Loucy (cell line): ENCODE measurements around the gene TEX35.

Source experiments
- H2AFZ ChIP-seq: fragments of 200-600 bp; sonication (generic); 2 replicates; pipeline ENCODE4 v1.6.0; 2016; ENCODE audit warnings: antibody characterized with exemption, mild to moderate bottlenecking, low read length, moderate library complexity
- H3F3A ChIP-seq: fragments of 200-600 bp; 2 replicates; pipeline ENCODE4 v1.6.0; 2016; ENCODE audit warnings: antibody characterized with exemption, low read depth, mild to moderate bottlenecking
- H3K27me3 ChIP-seq: fragments of 200-600 bp; sonication (generic); 2 replicates; pipeline ENCODE4 v1.6.1; 2014; ENCODE audit warnings: low read length, mild to moderate bottlenecking; ENCODE audit not compliant: insufficient read depth, poor library complexity, severe bottlenecking
- H3K36me3 ChIP-seq: fragments of 200-600 bp; sonication (generic); 2 replicates; pipeline ENCODE4 v1.6.1; 2016; ENCODE audit warnings: low read length; ENCODE audit not compliant: insufficient read depth
- H3K4me1 ChIP-seq: fragments of 200-600 bp; sonication (generic); 2 replicates; pipeline ENCODE4 v1.5.1; 2014; ENCODE audit warnings: low read length, mild to moderate bottlenecking; ENCODE audit not compliant: insufficient read depth, poor library complexity, severe bottlenecking
- H3K4me2 ChIP-seq: fragments of 200-600 bp; sonication (generic); 2 replicates; pipeline ENCODE4 v1.6.0; 2014; ENCODE audit warnings: antibody characterized with exemption, low read length, low read depth, mild to moderate bottlenecking; ENCODE audit not compliant: poor library complexity, severe bottlenecking
- H3K4me3 ChIP-seq: fragments of 200-600 bp; sonication (generic); 2 replicates; pipeline ENCODE4 v1.5.1; 2014; ENCODE audit warnings: low read length, mild to moderate bottlenecking, mixed read lengths; ENCODE audit not compliant: poor library complexity, severe bottlenecking
- H3K79me2 ChIP-seq: fragments of 200-600 bp; sonication (generic); 2 replicates; pipeline ENCODE4 v1.6.1; 2014; ENCODE audit warnings: low read length; ENCODE audit not compliant: insufficient read depth
- H3K9ac ChIP-seq: fragments of 200-600 bp; sonication (generic); 2 replicates; pipeline ENCODE4 v1.6.0; 2014; ENCODE audit warnings: mild to moderate bottlenecking, low read depth, low read length, moderate library complexity; ENCODE audit not compliant: poor library complexity, severe bottlenecking
- H3K9me2 ChIP-seq: fragments of 200-600 bp; sonication (generic); replicated peaks from 2 replicates; pipeline ENCODE4 v1.6.1; 2016; ENCODE audit warnings: low read depth, low read length, mixed read lengths
- H3K9me3 ChIP-seq: fragments of 200-600 bp; sonication (generic); 2 replicates; pipeline ENCODE4 v1.6.1; 2014; ENCODE audit warnings: mild to moderate bottlenecking, antibody characterized with exemption, low read length, low read depth; ENCODE audit not compliant: insufficient read depth
- H4K20me1 ChIP-seq: fragments of 200-600 bp; sonication (generic); 2 replicates; pipeline ENCODE4 v1.6.0; 2014; ENCODE audit warnings: antibody characterized with exemption, low read length, mild to moderate bottlenecking; ENCODE audit not compliant: insufficient read depth, poor library complexity, severe bottlenecking
- EZH2phosphoT487 ChIP-seq: fragments of 200-600 bp; IDR thresholded peaks from 2 replicates; pipeline ENCODE4 v1.6.1; 2018; ENCODE audit warnings: antibody characterized with exemption, mild to moderate bottlenecking, moderate library complexity, borderline replicate concordance
- TF ChIP-seq, protein P1 (sequence below): fragments of 200-600 bp; sonication (generic); conservative IDR thresholded peaks from 2 replicates; pipeline ENCODE4 v1.5.1; 2014; ENCODE audit warnings: mild to moderate bottlenecking, antibody characterized with exemption, low read length

Gene TEX35

DNA sequence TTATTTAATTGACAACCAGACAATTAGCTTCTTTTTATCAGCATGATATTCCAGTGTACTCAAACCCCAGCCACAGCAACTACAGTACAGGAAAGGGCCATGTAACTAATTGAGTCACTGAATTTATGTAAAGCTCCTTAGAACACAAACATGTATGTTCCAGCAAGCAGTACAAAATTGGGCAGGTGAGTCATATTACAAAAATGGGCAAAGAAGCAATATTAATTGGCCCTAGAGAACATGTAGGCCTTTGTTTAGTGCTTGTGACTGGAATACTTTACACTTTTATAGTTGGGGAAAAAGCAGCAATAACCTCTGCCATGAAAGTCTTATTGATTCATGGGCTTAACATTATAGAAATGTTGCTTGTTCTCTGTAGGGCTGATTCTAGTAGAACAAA is 47.9 kb upstream of the TEX35 start:
- H3K79me2 ChIP-seq = no peaks in the 10 kb centered on the region

DNA sequence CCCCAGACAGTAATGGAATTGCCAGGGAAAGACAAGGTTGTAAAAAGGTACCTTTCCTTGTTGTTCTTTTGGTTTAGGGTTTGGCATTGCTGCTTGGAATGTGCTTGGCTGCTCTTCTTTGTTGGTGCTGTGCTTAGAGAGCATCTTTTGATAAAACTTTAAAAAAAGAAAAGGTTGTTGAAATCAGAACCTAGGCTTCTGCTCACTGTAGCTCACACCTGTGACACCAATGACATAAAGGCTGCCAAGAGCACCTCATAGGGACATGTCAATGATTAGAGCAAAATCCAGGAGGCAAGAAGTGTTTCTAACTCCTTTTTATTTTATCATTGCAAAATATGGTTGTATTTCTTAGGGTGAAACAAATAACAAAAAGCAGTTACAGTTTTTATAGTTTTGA is 45.1 kb upstream of the TEX35 start:
- H3K27me3 ChIP-seq = no peaks in the 10 kb centered on the region
- H3F3A ChIP-seq = no peaks in the 10 kb centered on the region
- no peak overlapping the region for H3K9ac ChIP-seq
- H3K4me3 ChIP-seq = no peak overlapping the region
- TF ChIP-seq EZH2phosphoT487 = no peak
- TF ChIP-seq, protein P1, sequence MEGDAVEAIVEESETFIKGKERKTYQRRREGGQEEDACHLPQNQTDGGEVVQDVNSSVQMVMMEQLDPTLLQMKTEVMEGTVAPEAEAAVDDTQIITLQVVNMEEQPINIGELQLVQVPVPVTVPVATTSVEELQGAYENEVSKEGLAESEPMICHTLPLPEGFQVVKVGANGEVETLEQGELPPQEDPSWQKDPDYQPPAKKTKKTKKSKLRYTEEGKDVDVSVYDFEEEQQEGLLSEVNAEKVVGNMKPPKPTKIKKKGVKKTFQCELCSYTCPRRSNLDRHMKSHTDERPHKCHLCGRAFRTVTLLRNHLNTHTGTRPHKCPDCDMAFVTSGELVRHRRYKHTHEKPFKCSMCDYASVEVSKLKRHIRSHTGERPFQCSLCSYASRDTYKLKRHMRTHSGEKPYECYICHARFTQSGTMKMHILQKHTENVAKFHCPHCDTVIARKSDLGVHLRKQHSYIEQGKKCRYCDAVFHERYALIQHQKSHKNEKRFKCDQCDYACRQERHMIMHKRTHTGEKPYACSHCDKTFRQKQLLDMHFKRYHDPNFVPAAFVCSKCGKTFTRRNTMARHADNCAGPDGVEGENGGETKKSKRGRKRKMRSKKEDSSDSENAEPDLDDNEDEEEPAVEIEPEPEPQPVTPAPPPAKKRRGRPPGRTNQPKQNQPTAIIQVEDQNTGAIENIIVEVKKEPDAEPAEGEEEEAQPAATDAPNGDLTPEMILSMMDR = no peak
- H3K4me1 ChIP-seq = no peaks in the 10 kb centered on the region
- no peaks in the 10 kb centered on the region for H3K9me2 ChIP-seq
- no peaks in the 10 kb centered on the region for H3K9me3 ChIP-seq
- no peak overlapping the region for H3K4me2 ChIP-seq
- H2AFZ ChIP-seq = no peak overlapping the region
- H3K36me3 ChIP-seq = no peaks in the 10 kb centered on the region
- no peaks in the 10 kb centered on the region for H4K20me1 ChIP-seq
- no peaks in the 10 kb centered on the region for H3K79me2 ChIP-seq

More for the DNA sequence above, 47.9 kb upstream of the TEX35 start:
- H3K9ac ChIP-seq = no peak overlapping the region
- no peaks in the 10 kb centered on the region for H3F3A ChIP-seq
- TF ChIP-seq EZH2phosphoT487 = no peak
- TF ChIP-seq, protein P1 = no peak
- H3K9me2 ChIP-seq = no peaks in the 10 kb centered on the region
- H2AFZ ChIP-seq = no peak overlapping the region
- no peaks in the 10 kb centered on the region for H3K9me3 ChIP-seq
- H3K27me3 ChIP-seq = no peaks in the 10 kb centered on the region
- H3K36me3 ChIP-seq = no peaks in the 10 kb centered on the region
- no peaks in the 10 kb centered on the region for H3K4me1 ChIP-seq
- H4K20me1 ChIP-seq = no peaks in the 10 kb centered on the region
- no peak overlapping the region for H3K4me3 ChIP-seq
- H3K4me2 ChIP-seq = no peak overlapping the region

DNA sequence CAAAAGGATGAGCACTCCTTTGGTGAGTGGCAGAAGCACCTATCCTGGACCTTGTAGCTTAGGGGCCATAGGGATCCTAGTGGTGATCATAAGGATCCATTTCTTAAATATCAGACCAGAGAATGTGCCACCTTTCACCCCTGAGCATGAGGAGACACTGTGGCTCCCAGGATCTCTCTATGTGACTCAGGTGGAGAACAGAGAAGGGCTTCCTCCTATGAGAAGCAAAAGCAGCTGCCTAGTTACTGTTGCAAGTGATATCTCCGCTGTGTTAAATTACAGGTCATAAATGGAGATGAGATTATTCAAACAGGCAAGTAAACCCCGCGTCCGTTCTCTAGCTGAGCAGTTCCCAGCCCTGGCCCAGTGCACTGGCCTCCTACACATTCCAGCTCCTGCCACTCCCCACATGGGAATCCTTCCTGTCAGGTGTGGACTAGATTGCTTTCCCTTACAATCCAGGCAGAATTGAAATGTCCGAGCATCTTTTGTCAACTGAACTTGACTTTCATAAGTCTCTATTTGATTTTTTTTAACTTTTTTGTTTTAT is 42.4 kb upstream of the TEX35 start:
- H3K36me3 ChIP-seq = no peaks in the 10 kb centered on the region
- H2AFZ ChIP-seq = no peak overlapping the region
- H3K9me2 ChIP-seq = no peaks in the 10 kb centered on the region
- H3K27me3 ChIP-seq = no peaks in the 10 kb centered on the region
- H3K4me3 ChIP-seq = no peak overlapping the region
- H3K9ac ChIP-seq = no peak overlapping the region
- no peaks in the 10 kb centered on the region for H4K20me1 ChIP-seq
- no peak overlapping the region for H3K4me2 ChIP-seq
- H3K79me2 ChIP-seq = no peaks in the 10 kb centered on the region
- no peaks in the 10 kb centered on the region for H3K4me1 ChIP-seq
- no peaks in the 10 kb centered on the region for H3K9me3 ChIP-seq
- H3F3A ChIP-seq = no peaks in the 10 kb centered on the region
- TF ChIP-seq, protein P1 = no peak
- no peak for TF ChIP-seq EZH2phosphoT487
